Activated CD4-positive, alpha-beta T cell treated with anti-CD3 and anti-CD28 coated beads for 24 hours (primary cell): ENCODE results near the gene LPAR3.
"Not testable (repeated sequence)": the region's sequence is repeated elsewhere in the genome, so short reads cannot be mapped to it uniquely, and the experiment has no call there.

Experiments
- DNase-seq, 2 donors: peaks; one replicate each; pipeline ENCODE4 v3.0.0-alpha.2; 2020; ENCODE audit warnings: low read depth in 2 of 2

Gene LPAR3

DNA sequence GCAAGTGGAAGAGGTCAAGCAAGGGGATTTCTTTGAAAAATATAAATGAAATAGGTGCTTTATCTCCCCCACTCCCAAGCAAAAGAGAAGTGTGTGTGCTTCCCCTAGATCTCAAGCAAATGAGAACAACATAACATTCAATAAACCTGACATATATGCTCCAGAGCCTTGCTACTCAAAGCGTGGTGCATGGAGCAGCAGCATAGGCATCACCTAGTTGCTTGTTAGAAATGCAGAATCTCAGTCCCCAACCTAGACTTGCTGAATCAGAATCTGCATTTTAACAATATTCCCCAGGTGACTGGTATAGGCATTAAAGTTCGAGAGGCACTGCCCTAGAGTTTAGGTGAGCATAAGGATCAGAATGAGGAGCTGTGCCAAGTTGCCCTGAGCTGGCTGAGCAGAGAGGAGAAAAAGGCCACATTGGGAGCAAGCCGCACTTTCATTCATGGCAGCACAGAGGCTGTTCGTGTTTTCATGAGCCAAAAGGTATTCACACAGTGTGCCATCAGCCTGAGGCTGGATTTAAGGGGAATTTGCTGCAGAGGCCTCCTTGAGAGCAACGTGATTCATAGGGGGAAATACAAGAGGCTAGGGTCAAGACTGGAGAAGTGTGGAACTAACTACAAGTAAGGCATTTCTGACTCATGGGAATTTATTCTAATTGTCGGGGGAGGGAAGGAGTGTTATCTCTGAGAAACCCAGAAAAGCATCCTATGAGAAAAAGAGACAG is 14.3 kb upstream of the LPAR3 start:
- no peak for DNase-seq

DNA sequence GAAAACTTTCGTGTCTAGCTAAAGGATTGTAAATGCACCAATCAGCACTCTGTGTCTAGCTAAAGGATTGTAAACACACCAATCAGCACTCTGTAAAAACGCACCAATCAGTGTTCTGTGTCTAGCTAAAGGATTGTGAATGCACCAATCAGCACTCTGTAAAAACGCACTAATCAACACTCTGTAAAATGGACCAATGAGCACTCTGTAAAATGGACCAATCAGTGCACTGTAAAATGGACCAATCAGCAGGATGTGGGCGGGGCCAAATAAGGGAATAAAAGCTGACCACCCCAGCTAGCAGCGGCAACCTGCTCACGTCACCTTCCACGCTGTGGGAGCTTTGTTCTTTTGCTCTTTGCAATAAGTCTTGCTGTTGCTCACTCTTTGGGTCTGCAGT is 9.7 kb upstream of the LPAR3 start:
- DNase-seq: not testable (repeated sequence)

DNA sequence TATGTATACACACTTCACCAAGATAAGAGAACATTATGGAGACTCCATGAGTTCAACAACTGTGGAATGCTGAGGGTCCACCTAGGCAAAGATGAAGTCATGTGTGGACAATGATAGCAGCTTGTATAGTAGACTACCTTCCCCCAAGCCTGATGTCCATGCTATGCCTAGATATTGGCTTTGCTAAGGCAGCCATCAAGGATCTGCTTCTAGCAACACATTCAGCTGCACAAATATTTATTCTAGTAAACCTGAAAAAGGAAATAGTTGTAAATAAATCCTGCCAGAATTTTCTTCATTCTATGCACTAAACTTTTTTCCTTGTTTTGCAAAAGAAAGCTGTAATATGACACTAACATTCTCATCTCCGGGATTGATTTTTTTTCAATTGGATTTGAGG is 7.0 kb upstream of the LPAR3 start:
- DNase-seq: no peak

DNA sequence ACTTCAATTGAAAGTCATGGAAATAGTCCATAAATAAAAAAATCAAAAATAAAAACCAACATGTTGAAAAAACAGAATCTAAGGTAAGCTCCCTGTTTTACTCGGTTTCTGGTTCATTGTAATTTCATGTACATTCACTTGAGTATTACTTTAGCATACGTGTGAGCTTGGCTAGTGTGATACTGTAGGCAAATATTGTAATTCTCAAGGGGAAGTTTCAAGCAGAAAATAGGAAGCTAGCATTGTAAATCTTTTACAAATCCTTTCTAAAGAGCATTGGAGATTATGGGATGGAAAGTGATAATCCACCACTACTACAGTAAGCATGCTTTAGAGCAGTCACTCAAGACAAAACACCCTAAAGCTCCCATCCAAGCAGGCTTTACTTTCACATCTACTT is 3.3 kb upstream of the LPAR3 start:
- DNase-seq: no peak

DNA sequence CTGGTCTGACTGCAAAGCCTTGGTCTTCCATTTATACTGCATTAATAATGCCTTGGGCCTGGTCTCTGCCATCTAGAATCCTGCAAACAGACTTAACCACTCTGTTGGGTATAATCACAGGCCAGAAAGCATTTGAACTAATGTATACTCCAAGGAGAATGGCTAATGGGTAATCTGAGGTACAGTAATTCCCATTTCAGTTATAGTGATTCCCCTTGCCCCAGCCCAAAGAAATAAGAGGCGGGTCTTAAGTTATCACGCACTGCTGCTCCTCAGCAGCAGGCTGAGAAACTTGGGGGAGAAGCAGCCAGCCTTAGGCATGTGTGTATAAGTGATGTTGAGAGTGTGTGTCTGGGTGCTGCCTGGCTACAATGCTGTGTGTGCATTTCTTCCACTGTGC is 2.4 kb downstream of the LPAR3 start:
- DNase-seq: no peak

DNA sequence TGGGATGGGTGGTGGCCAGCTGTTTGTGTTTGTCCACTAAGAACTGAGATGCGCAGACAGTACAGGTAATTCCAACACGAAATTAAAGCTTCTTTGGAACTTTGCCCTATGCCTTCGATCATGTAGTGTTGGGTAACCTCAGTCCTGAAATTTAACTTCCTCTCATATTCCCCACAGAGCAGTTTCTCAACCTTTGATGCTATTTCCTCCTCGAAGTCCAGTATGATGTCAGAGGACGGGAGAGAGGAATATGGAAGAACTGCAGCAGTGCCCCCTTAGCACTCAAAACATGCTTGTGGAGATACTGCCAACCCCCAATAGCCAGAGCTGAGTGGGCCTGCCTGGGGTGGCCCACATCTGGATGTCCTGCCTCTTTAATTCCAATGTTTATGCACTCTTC is 3.6 kb downstream of the LPAR3 start:
- no peak for DNase-seq

DNA sequence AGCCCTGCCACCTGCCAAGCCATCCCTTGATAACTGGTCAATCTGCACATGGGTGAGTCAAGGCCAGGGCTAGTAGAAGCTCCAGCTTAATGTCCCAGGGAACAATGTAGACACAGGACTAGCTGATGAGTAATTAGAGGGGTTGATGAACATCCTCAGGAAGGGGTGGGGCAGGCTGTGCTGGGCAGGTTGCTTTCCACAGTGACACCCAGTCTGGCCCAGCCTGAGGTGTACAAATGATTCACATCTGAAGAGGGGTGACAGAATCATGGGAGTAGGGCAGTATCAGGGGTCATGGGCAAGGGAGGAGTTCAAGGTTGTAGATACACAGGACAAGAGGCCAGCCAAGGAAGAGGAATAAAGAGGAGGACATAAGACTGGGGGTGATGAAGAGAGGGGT is 4.3 kb downstream of the LPAR3 start:
- DNase-seq: no peak

DNA sequence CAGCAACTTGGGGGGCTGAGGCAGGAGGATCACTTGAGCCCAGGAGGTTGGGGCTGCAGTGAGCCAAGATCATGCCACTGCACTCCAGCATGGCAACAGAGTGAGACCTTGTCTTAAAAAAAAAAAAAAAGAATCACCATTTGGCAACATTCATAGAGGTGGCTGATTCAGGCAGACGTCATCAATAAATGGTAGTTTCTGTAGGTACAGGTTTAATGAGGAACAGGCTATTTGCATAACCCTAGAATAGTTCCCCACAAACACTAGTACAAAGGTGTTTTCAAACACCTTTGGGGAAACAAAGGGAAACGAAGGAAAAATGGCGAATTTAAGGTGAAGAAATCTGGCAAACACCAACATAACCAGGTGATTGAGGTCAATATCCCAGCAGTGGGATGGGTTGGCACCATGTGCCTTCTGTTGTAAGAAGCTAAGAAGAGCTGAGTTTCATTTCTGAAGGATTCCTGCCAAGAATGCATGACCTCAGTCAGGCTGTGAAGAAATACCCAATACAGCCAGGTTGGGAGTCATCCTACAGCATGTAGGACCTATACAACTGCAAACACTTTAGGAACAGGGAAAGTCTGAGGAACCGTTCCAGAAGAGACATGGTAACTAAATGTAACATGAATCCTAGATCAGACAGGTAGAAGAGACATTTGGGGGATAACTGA is 5.6 kb downstream of the LPAR3 start:
- DNase-seq: no peak

DNA sequence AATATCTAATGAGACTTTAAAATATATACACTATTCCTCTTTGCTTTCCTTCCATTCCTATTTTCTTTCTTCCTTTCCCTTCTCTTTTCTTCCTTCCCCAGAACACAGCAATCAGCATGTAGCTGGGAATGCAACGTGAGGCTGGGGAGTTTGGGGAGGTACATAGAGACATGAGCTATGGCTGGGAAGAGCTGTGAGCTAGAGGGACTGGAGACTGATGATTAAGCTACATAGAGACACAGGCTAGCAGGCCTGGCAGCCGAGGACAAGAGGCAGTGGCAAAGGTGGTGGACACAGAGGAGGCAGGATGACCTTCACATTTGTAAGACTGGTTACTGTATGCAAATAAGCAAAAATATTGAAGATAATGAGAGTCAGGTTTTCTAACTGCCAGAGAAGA is 7.5 kb downstream of the LPAR3 start:
- no peak for DNase-seq

DNA sequence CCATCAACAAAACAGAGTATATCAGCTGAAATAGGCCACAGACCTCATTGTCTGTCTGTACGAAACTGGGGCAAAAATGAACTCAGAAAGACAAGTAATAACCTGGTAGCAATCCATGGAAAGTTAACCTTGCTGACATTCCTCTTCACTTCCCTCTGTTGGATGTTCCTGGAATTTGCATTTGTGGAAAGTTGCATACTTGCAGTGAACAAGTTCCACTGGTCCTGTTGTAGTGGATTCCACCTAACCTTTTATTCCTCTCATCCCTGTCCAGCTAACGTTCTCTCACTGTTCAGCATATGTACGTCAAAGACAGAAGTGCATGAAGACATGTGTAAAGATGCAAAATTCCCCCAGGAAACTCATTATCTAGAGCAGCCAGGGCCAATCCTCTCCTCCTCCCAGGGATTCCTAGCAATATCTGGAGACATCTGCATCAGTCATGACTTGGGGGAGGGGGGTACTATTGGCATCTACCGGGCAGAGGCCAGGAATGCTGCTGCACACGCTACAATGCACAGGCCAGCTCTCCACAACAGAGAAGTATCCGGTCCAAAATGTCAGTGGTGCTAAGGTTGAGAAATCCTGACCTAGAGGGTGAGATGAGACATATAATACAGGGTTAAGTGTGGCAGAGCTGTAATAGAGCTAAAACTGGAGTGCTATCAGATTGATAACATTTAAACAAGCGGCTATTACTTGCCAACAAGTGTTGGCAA is 8.2 kb downstream of the LPAR3 start:
- no peak for DNase-seq

DNA sequence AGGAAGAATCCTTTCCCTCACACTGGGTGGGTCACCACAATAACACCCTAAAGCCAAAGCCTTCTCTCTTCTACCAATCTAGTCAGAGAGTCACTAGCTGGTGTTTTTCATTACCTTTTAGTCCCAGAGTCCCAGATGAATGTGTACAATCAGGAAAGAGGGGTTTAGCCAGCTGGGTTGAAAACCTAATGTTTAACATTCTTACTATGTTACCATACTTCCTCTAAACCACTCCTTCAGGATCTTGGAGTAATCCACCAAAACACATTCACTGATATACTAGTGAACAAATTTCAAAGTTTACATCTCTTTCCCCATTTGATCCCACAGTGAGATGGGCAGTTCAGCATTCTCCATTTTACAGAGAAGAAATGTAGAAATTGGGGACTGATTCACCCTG is 9.7 kb downstream of the LPAR3 start:
- DNase-seq: no peak

DNA sequence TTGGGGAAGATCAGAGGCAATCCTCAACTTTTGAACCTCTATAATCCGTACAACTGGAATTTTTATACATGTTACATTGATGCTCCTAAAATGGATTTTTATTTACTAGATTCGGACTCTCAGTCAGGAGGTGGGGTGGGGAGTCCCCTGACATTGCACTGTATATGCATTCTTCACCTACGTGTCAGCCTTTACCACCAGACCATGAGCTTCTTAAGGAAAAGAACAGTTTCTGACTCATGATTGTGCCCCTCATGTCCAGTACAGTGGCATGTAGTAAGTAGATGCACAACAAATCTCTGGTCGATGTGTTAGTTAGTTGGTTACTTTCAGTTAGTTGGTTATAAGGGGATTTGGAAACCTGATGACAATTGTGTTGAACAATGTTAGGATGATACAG is 15.4 kb downstream of the LPAR3 start:
- DNase-seq: no peak

DNA sequence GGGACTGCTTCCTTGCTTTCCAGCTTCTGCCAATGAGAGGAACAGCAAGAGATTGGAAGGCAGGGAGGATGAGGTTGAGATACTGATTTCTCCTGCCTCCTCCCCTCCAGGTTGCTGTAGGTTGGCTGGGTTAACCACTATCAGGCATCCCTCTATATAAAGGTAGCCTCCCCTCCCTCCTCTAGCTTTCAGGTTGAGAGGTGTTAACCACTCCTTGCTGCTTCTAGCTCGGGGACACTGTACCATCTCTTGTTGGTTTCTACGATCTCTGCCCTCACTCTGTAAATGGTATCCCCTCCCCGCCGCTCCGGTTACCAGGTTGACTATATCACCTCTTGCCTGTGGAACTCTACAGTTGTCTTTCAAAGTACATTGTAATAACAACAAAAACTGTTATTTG is 16.7 kb downstream of the LPAR3 start:
- DNase-seq: no peak

DNA sequence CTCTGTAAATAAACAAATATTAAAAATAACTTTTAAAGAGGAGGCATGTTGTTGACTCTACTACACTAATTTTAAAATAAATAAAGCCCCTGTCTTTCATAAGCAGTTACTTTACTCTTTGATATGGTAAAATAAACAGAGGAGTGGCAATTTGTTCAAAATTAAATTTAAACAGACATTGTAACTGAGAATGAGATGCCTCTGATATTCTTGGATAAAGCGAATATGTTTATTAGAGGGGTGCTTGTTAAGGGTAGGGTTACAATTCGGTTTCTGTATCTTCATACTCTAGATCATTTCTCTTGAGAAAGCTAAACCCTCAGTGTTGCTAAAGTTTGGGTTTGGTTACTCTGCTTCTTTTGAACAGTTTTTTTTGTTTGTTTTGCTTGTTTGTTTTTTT is 19.6 kb downstream of the LPAR3 start:
- DNase-seq: no peak

DNA sequence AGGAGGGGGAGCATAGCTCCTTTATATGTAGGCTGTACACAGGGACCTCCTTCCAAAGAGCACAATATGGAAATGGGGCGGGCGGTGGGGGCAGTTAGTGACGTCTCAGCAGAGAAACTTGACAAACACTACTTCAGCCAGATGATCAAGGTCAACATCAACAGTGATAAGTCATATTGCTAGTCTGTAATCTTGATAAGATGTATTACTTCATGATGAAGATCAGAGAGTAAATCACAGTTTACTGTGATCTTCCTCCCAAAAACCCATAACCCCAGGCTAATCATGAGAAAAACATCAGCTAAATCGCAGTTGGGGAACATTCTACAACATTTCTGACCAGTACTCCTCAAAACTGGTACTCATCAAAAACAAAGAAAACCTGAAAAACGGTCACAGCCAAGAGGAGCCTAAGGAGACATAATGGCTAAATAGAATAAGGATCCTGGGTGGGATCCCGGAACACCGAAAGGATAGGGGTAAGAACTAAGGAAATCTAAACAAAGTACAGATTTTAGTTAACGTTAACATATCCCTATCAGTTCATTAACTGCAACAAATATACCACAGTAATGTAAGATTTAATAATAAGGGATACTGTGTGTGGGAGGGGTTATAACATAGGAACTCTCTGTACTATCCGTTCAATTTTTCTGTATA is 20.2 kb downstream of the LPAR3 start:
- no peak for DNase-seq

DNA sequence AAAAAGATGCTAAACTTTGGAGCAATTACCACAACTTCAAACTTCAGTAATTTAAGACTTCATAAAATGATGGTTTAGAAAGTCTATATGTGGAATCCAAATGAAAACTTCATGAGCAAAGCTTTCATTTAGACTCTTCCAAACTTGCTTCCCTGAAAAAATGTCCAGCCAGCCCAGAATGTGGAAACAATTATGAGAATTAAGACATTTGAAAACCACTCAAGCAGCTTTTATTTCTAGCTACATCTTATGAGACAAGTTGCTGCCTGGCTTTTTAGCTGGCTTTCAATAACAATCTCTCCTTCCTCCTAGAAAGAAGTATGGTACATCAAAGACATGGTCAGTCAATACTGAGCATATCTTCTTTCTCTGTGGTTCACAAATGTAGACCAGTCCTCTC is 21.8 kb downstream of the LPAR3 start:
- DNase-seq: no peak

DNA sequence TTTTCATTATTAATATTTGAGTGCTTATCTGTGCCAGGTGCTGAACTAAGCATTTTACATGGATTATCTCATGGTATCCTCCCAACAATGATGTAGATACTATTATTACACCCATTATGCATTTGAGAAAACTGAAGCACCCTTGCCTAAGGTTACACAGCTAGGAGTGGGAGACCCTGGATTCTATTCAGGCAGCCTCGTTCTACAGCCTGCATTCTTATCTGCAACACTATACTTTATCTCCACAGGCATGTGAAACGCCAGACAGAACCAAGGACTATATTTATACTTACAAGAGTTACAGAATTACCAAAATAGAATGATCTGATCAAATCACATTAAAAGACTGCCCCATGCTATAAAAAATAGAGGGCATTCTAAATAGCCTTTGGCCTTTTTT is 22.4 kb downstream of the LPAR3 start:
- DNase-seq: no peak

DNA sequence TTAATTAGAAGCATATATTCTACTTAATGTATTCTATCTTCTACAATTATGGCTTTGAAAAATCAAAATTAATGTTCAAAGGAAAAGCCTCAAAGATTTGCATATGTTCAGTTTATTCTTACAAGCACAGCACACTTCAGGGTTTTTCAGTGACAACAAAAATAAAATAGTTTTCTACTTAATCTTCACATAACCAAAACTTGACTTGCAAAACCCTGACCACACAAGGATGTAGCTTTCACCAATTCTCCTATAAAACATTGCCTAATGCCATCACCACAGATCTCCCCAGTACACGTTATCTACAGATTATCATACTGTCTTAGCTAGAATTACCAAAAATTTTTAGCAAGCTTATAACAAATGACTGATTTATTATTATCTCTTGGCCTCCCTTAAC is 23.3 kb downstream of the LPAR3 start:
- no peak for DNase-seq

DNA sequence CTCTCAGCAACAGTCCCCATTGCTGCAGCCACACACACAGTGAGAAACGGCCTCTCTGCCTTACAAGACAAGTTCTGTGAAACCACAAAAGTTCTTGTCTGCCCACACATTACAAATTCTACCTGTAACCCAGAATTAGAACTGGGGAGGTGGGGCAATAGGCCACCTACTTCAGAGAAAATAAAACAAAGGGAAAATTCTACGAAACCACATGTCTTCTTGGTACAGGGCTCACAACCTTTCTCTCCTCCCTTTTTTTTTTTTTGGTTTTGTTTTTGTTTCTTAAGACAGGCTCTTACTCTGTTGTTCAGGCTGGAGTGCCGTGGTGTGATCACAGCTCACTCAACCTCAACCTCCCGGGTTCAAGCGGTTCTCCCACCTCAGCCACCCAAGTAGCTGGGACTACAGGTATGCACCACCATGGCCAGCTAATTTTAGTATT is 30.2 kb downstream of the LPAR3 start:
- DNase-seq: peak; percentile 21 to 22

DNA sequence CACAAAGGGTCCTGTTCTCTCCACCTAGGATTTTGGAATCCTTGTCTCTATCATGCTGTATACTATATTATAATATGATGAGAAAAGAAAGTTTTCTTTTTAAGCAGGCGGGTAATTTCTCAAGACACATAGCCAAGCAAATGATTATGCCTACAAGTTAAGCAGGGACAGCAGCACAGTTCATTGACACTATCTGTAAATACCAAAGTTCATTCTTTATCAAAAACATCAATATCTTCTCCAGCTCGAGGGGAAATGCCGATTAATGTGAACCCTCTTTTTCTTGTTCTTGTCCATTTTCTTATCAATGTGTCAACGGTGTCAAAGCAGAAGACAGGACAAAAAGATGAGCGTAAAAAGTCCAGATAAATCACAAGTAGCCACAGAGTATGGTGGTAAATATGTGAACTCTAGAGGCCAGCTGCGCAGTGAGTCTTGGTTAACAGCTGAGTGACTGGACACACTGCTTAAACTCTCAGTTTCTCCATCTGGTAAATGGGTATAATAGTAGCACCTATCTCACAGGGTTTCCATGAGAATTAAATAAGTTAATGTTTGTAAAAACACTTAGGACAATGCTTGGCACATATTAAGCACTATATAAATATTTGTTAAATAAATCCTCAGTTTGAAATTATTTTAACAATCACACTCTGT is 30.9 kb downstream of the LPAR3 start:
- DNase-seq: no peak

DNA sequence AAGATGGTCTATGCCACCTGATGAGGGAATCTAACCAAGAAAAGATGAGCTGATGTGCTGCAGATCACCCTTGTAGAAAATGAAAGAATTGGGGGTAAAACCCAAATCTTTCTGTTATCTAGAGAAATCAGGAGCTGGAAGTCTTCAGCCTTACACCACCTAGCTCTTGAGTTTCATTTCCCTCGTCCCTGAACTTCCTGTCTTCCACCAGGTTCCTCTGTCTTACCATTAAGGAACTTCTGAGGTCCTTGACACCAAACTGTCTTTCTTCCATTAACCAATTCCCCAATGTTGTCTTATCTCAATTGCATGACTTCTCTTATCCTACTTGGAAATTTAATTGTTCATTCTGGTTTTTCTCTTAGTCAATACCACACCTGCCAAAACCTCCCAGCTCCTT is 31.5 kb downstream of the LPAR3 start:
- DNase-seq: no peak

DNA sequence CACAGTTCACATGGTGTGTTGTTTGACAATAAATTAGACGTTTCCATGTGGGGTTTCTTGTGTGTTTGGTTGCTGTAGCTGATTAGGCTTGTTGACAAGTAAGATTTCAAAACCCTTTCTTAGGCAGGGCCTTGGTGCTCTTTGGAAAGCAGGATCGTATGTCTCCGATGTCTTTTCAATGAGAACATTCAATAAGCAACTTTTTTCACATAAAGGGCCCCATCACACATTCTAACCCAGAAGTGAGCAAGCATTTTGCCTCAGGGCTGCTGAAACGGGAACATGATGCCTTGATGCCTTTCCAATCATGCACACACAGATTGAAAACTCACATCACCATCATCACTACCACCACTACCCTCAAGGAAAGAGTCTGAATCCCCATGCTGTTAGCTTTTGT is 33.1 kb downstream of the LPAR3 start:
- DNase-seq: no peak
